HepG2 (cell line): ENCODE results near the gene MGAT5.

ENCODE experiments used
- CREB1 ChIP-seq, 2 experiments: fragments of 450-650 bp in 1 of 2; IDR thresholded peaks; 2 replicates each; pipeline ENCODE4 v1.6.1; 2016 to 2017; ENCODE audit warnings: control low read depth in 1 of 2, mild to moderate bottlenecking in 1 of 2, missing compliant biosample characterization in 1 of 2, missing genetic modification characterization in 1 of 2
- POLR2A ChIP-seq, 2 experiments: IDR thresholded peaks; 2 replicates each; pipeline ENCODE4 v1.6.1; 2011; ENCODE audit warnings: low read depth in 2 of 2, low read length in 2 of 2, mild to moderate bottlenecking in 1 of 2, moderate library complexity in 1 of 2; ENCODE audit not compliant: insufficient read depth in 1 of 2
- SP5 ChIP-seq: IDR thresholded peaks from 2 replicates; pipeline ENCODE4 v1.6.1; 2016; ENCODE audit warnings: low read depth, borderline replicate concordance
- ZFP36L1 ChIP-seq: sonication (generic); formaldehyde crosslinking; IDR thresholded peaks from 2 replicates; pipeline ENCODE4 v1.8.0; 2022; ENCODE audit warnings: mild to moderate bottlenecking, missing genetic modification reagents, moderate library complexity
- ZNF124 ChIP-seq: sonication (generic); formaldehyde crosslinking; IDR thresholded peaks from 2 replicates; pipeline ENCODE4 v1.4.0; 2020; ENCODE audit warnings: missing genetic modification reagents
- ZNF580 ChIP-seq: IDR thresholded peaks from 2 replicates; pipeline ENCODE4 v1.6.1; 2016; ENCODE audit warnings: low read depth, borderline replicate concordance
- ZNF816 ChIP-seq: sonication (generic); formaldehyde crosslinking; IDR thresholded peaks from 2 replicates; pipeline ENCODE4 v1.8.0; 2022; ENCODE audit warnings: missing genetic modification reagents, mild to moderate bottlenecking, borderline replicate concordance
- TF ChIP-seq, protein P1 (sequence below): sonication (generic); formaldehyde crosslinking; IDR thresholded peaks from 2 replicates; pipeline ENCODE4 v1.5.0; 2020; ENCODE audit warnings: mild to moderate bottlenecking, missing genetic modification reagents, moderate library complexity

DNA sequence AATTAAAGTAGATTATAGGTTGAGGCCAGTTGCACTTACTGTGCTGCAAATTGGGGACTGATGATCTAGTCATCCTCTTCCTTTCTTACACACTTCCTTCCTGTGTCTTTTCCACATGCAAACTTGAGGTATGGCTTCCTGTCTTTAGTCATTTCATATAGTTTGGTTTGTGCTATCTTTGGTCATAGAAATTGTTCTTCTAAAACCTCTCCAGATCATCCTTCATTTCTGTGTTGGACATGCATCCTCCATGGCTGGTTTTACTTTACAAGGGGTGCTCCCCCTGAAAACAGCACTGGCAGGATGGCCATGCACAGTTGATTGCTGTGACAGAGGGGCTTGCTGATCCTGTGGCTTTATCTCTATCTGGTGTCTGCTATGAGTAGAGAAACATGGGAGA lies 36.5 kb downstream of the MGAT5 start:
- TF ChIP-seq ZFP36L1, result no peak
- no peak for TF ChIP-seq ZNF580 (CRISPR knock-in tag)
- no peak for TF ChIP-seq ZNF124
- no peak for TF ChIP-seq CREB1 (IDR thresholded peaks at IDR 0.05)
- no peak for TF ChIP-seq CREB1 (CRISPR knock-in tag; IDR thresholded peaks at IDR 0.05)
- TF ChIP-seq ZNF816 (CRISPR knock-in tag), result no peak
- no peak for TF ChIP-seq POLR2A (IDR thresholded peaks at IDR 0.05; ENCODE audit: insufficient read depth in 1 of 2, low read depth in 2 of 2, low read length in 2 of 2)
- no peak for TF ChIP-seq SP5 (CRISPR knock-in tag)
- TF ChIP-seq, protein P1, sequence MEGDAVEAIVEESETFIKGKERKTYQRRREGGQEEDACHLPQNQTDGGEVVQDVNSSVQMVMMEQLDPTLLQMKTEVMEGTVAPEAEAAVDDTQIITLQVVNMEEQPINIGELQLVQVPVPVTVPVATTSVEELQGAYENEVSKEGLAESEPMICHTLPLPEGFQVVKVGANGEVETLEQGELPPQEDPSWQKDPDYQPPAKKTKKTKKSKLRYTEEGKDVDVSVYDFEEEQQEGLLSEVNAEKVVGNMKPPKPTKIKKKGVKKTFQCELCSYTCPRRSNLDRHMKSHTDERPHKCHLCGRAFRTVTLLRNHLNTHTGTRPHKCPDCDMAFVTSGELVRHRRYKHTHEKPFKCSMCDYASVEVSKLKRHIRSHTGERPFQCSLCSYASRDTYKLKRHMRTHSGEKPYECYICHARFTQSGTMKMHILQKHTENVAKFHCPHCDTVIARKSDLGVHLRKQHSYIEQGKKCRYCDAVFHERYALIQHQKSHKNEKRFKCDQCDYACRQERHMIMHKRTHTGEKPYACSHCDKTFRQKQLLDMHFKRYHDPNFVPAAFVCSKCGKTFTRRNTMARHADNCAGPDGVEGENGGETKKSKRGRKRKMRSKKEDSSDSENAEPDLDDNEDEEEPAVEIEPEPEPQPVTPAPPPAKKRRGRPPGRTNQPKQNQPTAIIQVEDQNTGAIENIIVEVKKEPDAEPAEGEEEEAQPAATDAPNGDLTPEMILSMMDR, result no peak
